ENCODE data around the gene GFRA4.

GRCh38 chr20:3622406-3622805 lies 40.8 kb downstream of the GFRA4 start:
- TF ChIP-seq CTCF (conservative IDR thresholded peaks at IDR 0.05; ENCODE audit: low read depth, low read length) (no peak), EZH2 (IDR thresholded peaks at IDR 0.05; ENCODE audit: low read length, unreplicated experiment) (no peak)
